Smooth muscle cell (in vitro differentiated cells): ENCODE measurements around the gene HMGB2. TPM values are rescaled to one million over a fixed set of nuclear protein-coding genes. Genes with fewer than 3 reads are reported as not detected.

Experiments
- DNase-seq: peaks from one replicate; lab custom pipeline; 2025; ENCODE audit not compliant: unreplicated experiment; lab: John Stamatoyannopoulos, UW
- H2AFZ ChIP-seq: fragments of 200-600 bp; sonication (generic); 2 replicates; pipeline ENCODE4 v1.6.0; 2016; ENCODE audit warnings: antibody characterized with exemption, low read depth, mild to moderate bottlenecking
- H3F3A ChIP-seq: fragments of 200-600 bp; sonication (generic); 2 replicates; pipeline ENCODE4 v1.6.0; 2017; ENCODE audit warnings: antibody characterized with exemption, low read depth
- H3K27ac ChIP-seq: fragments of 200-600 bp; sonication (generic); 2 replicates; pipeline ENCODE4 v1.5.1; 2016; ENCODE audit warnings: low read depth, mild to moderate bottlenecking
- H3K27me3 ChIP-seq: fragments of 200-600 bp; sonication (generic); 2 replicates; pipeline ENCODE4 v1.6.1; 2016; ENCODE audit warnings: low read depth, mild to moderate bottlenecking
- H3K36me3 ChIP-seq: fragments of 200-600 bp; sonication (generic); 2 replicates; pipeline ENCODE4 v1.5.1; 2016; ENCODE audit warnings: low read depth
- H3K4me1 ChIP-seq: fragments of 200-600 bp; sonication (generic); 2 replicates; pipeline ENCODE4 v1.5.1; 2016; ENCODE audit warnings: low read depth
- H3K4me2 ChIP-seq: fragments of 200-600 bp; sonication (generic); 2 replicates; pipeline ENCODE4 v1.6.0; 2016; ENCODE audit warnings: mild to moderate bottlenecking
- H3K4me3 ChIP-seq: fragments of 200-600 bp; sonication (generic); 2 replicates; pipeline ENCODE4 v1.5.1; 2016; ENCODE audit warnings: mild to moderate bottlenecking
- H3K79me2 ChIP-seq: fragments of 200-600 bp; sonication (generic); 2 replicates; pipeline ENCODE4 v1.6.0; 2016; ENCODE audit warnings: low read depth, mild to moderate bottlenecking
- H3K9ac ChIP-seq: fragments of 200-600 bp; sonication (generic); 2 replicates; pipeline ENCODE4 v1.6.0; 2016; ENCODE audit warnings: low read depth
- H3K9me3 ChIP-seq: fragments of 200-600 bp; sonication (generic); replicated peaks from 2 replicates; pipeline ENCODE4 v1.5.1; 2016; ENCODE audit warnings: low read depth
- H4K20me1 ChIP-seq: fragments of 200-600 bp; sonication (generic); 2 replicates; pipeline ENCODE4 v1.6.0; 2016; ENCODE audit warnings: low read depth
- CTCF ChIP-seq: fragments of 200-600 bp; sonication (generic); IDR thresholded peaks from 2 replicates; pipeline ENCODE4 v1.5.1; 2017; ENCODE audit warnings: borderline replicate concordance, mild to moderate bottlenecking, antibody characterized with exemption; ENCODE audit not compliant: insufficient read depth, poor library complexity, severe bottlenecking
- WGBS: methylation state at CpG from one replicate; pipeline ENCODE4 v1.1.7; 2016; ENCODE audit warnings: low lambda C conversion rate; 5-methylcytosine and 5-hydroxymethylcytosine counted together
- polyA plus RNA-seq: library from polyadenylated mRNA; unstranded; fragments of >200 nt; fragmentation: Nextera tagmentation; extraction: Ambion mirVana; gene quantifications from 2 replicates; pipeline ENCODE4 v1.2.1, GENCODE V29; 2016
- total RNA-seq: library from RNA; depleted of rRNA; stranded (reverse); fragments of >200 nt; gene quantifications from 2 replicates; pipeline ENCODE4 v1.2.3, GENCODE V29; 2014

Gene HMGB2
- total and polyA plus RNA-seq, 2 experiments from 2014 or later, result 22.6 to 54.9 TPM

- TF ChIP-seq CTCF, result no peak
- no peaks in the 10 kb centered on the region for H3K36me3 ChIP-seq
- peaks cover 12% of the 10 kb centered on the region for H3K4me1 ChIP-seq
- no peak for DNase-seq
- H3K9me3 ChIP-seq, result no peaks in the 10 kb centered on the region
- no peak overlapping the region for H2AFZ ChIP-seq
- H3K4me2 ChIP-seq, result no peak overlapping the region
- H3K9ac ChIP-seq, result no peak overlapping the region
- H4K20me1 ChIP-seq, result no peaks in the 10 kb centered on the region
- H3F3A ChIP-seq, result peaks cover 5% of the 10 kb centered on the region
- H3K27ac ChIP-seq, result no peak overlapping the region
- WGBS, result 81% methylated on average over 2 of the region's 2 CpGs
- H3K27me3 ChIP-seq, result no peaks in the 10 kb centered on the region
- no peak overlapping the region for H3K4me3 ChIP-seq
- H3K79me2 ChIP-seq, result no peaks in the 10 kb centered on the region
Observed at GRCh38 chr4:173316060-173316459, 18.1 kb downstream of the HMGB2 start.

- no peaks in the 10 kb centered on the region for H3K79me2 ChIP-seq
- no peak overlapping the region for H3K27ac ChIP-seq
- DNase-seq, result no peak
- H3K36me3 ChIP-seq, result no peaks in the 10 kb centered on the region
- no peak overlapping the region for H2AFZ ChIP-seq
- no peak for TF ChIP-seq CTCF
- 92% methylated on average over 3 of the region's 3 CpGs for WGBS
- H3K9me3 ChIP-seq, result no peaks in the 10 kb centered on the region
- no peak overlapping the region for H3K4me2 ChIP-seq
- peaks cover 12% of the 10 kb centered on the region for H3K4me1 ChIP-seq
- no peak overlapping the region for H3K9ac ChIP-seq
- H4K20me1 ChIP-seq, result no peaks in the 10 kb centered on the region
- peaks cover 5% of the 10 kb centered on the region for H3F3A ChIP-seq
- H3K27me3 ChIP-seq, result no peaks in the 10 kb centered on the region
- no peak overlapping the region for H3K4me3 ChIP-seq
Observed at GRCh38 chr4:173314715-173315114, 19.4 kb downstream of the HMGB2 start.

DNA sequence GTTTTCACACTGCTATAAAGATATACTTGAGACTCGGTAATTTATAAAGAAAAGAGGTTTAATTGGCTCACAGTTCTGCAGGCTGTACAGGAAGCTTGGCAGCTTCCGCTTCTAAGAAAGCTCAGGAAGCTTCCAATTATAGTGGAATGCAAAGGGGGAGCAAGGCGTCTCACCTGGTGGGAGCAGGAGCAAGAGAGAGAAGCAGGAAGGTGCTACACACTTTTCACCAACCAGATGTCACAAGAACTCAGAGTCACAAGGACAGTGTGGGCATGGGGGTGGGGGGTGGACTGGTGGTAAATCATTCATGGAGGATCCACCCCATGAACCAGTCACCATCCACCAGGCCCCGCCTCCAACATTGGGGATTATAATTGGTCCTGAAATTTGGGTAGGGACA, 22.8 kb downstream of the HMGB2 start:
- 83% methylated on average over 4 of the region's 4 CpGs for WGBS
- H3K9me3 ChIP-seq, result no peaks in the 10 kb centered on the region

More for the DNA sequence above, 22.8 kb downstream of the HMGB2 start:
- no peak overlapping the region for H3K4me3 ChIP-seq
- H2AFZ ChIP-seq, result no peak overlapping the region
- TF ChIP-seq CTCF, result no peak
- no peaks in the 10 kb centered on the region for H3K27me3 ChIP-seq
- no peaks in the 10 kb centered on the region for H3K79me2 ChIP-seq
- H3K4me1 ChIP-seq, result no peaks in the 10 kb centered on the region
- no peak overlapping the region for H3K9ac ChIP-seq
- no peaks in the 10 kb centered on the region for H3K36me3 ChIP-seq
- H3K27ac ChIP-seq, result no peak overlapping the region
- no peaks in the 10 kb centered on the region for H4K20me1 ChIP-seq
- no peak for DNase-seq
- no peak overlapping the region for H3K4me2 ChIP-seq
- no peaks in the 10 kb centered on the region for H3F3A ChIP-seq
